OCI-LY1 (cell line): ENCODE measurements around the gene CETP.

Source experiments
- EZH2 ChIP-seq: fragments of 200-600 bp; sonication (generic), shearing (Covaris generic); IDR thresholded peaks from 2 replicates; pipeline ENCODE4 v1.8.0; 2017; ENCODE audit warnings: borderline replicate concordance, mixed run types, mild to moderate bottlenecking, antibody characterized with exemption, low read length, moderate library complexity, mixed read lengths
- TF ChIP-seq, protein P1 (sequence below): fragments of 200-600 bp; sonication (generic), shearing (Covaris generic); IDR thresholded peaks from 2 replicates; pipeline ENCODE4 v1.5.1; 2017; ENCODE audit warnings: mild to moderate bottlenecking, antibody characterized with exemption, low read length, moderate library complexity, mixed read lengths

DNA sequence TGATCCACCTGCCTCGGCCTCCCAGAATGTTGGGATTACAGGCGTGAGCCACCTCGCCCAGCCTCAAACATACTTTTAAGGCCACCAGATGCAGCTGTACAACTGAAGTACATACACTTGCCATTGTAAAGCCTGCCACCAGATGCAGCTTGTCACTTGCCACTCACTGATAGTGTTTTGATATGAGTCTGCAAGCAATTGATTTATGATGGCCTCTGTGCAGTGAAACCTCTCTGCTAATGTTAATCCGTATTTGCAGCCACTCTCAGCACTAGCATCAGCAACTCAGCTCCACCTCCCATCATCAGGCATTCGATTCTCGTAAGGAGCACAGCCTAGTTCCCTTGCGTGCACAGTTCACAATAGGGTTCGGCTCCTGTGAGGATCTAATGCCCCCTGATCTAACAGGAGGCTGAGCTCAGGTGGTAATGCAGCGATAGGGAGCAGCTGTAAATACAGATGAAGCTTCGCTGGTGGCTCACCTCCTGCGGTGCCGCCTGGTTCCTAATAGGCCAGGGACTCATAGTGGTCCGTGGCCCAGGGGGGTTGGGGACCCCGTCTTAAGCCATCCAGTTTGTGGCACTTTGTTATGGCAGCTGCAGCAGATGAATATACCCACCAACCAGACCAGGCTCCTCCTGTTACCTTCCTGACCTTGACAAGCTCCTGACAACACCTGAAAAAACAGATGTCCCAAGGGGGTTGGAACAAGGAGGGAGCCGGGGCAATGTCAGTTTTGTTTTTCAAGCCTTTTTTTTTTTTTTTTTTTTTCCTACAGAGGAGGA is 31.1 kb upstream of the CETP start:
- TF ChIP-seq, protein P1, sequence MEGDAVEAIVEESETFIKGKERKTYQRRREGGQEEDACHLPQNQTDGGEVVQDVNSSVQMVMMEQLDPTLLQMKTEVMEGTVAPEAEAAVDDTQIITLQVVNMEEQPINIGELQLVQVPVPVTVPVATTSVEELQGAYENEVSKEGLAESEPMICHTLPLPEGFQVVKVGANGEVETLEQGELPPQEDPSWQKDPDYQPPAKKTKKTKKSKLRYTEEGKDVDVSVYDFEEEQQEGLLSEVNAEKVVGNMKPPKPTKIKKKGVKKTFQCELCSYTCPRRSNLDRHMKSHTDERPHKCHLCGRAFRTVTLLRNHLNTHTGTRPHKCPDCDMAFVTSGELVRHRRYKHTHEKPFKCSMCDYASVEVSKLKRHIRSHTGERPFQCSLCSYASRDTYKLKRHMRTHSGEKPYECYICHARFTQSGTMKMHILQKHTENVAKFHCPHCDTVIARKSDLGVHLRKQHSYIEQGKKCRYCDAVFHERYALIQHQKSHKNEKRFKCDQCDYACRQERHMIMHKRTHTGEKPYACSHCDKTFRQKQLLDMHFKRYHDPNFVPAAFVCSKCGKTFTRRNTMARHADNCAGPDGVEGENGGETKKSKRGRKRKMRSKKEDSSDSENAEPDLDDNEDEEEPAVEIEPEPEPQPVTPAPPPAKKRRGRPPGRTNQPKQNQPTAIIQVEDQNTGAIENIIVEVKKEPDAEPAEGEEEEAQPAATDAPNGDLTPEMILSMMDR: no peak
- no peak for TF ChIP-seq EZH2
